Esophagus muscularis mucosa (tissue), 4 donors: ENCODE measurements around the gene ZBTB46. TPM values are rescaled to one million over a fixed set of nuclear protein-coding genes. Genes with fewer than 3 reads are reported as not detected.

Experiments used
- DNase-seq: peaks from one replicate; pipeline ENCODE4 v3.0.0-alpha.2; 2017; ENCODE audit errors: extremely low spot score
- H3K27ac ChIP-seq, 4 donors: fragments of 200-600 bp; sonication (generic); replicated peaks in 1 of 4; 1 replicate in 3 of 4; 2 replicates in 1 of 4; pipeline ENCODE4 v1.5.1; 2016 to 2019; ENCODE audit warnings: mild to moderate bottlenecking in 1 of 4
- H3K27me3 ChIP-seq, 4 donors: fragments of 200-600 bp; sonication (generic); one replicate each; pipeline versions ENCODE4 v1.5.1 to v1.6.0; 2016 to 2019
- H3K36me3 ChIP-seq, 4 donors: fragments of 200-600 bp; sonication (generic); one replicate each; pipeline ENCODE4 v1.5.1; 2016 to 2019
- H3K4me1 ChIP-seq, 4 donors: fragments of 200-600 bp; sonication (generic); one replicate each; pipeline ENCODE4 v1.5.1; 2016 to 2019
- H3K4me3 ChIP-seq, 4 donors: fragments of 200-600 bp; sonication (generic); 1 replicate in 2 of 4; 2 replicates in 2 of 4; pipeline ENCODE4 v1.5.1; 2016 to 2019; ENCODE audit warnings: mild to moderate bottlenecking in 4 of 4, moderate library complexity in 1 of 4
- H3K9me3 ChIP-seq, 4 donors: fragments of 200-600 bp; sonication (generic); 1 replicate in 3 of 4; 2 replicates in 1 of 4; pipeline ENCODE4 v1.5.1; 2016 to 2019
- EP300 ChIP-seq: sonication (generic); formaldehyde crosslinking; IDR thresholded peaks from one replicate; pipeline ENCODE4 v1.6.1; 2017; ENCODE audit warnings: antibody characterized with exemption
- POLR2A ChIP-seq: fragments of 450-650 bp; IDR thresholded peaks from one replicate; pipeline ENCODE4 v1.6.1; 2017; ENCODE audit warnings: antibody characterized with exemption, moderate library complexity, mild to moderate bottlenecking, low read depth
- POLR2AphosphoS5 ChIP-seq, 2 donors: sonication (generic); formaldehyde crosslinking; IDR thresholded peaks; one replicate each; pipeline ENCODE4 v1.6.1; 2017; ENCODE audit warnings: antibody characterized with exemption in 2 of 2
- WGBS: methylation state at CpG from one replicate; pipeline ENCODE4 v1.1.5; 2018; 5-methylcytosine and 5-hydroxymethylcytosine counted together
- intact Hi-C: fragments of 100-400 bp; cut with DNase I; formaldehyde crosslinking; loops from one replicate; pipeline ENCODE4 v1.15.1; 2023
- total RNA-seq, 4 donors: library from RNA; depleted of rRNA; stranded (reverse); fragments of >200 nt; gene quantifications; one replicate each; pipeline versions ENCODE4 v1.1.0 to v1.2.1, GENCODE V29; 2016
- TF ChIP-seq, protein P1 (sequence below), 3 experiments: fragments of 200-600 bp in 2 of 3; fragments of 450-650 bp in 1 of 3; sonication (generic) in 2 of 3; IDR thresholded peaks; one replicate each; pipeline ENCODE4 v1.5.1; 2017 to 2019; ENCODE audit warnings: antibody characterized with exemption in 3 of 3, mild to moderate bottlenecking in 2 of 3, moderate library complexity in 1 of 3

Gene ZBTB46
- total RNA-seq, 4 donors from 2014 or later, result 9.6 to 22.8 (median 13.8) TPM

DNA sequence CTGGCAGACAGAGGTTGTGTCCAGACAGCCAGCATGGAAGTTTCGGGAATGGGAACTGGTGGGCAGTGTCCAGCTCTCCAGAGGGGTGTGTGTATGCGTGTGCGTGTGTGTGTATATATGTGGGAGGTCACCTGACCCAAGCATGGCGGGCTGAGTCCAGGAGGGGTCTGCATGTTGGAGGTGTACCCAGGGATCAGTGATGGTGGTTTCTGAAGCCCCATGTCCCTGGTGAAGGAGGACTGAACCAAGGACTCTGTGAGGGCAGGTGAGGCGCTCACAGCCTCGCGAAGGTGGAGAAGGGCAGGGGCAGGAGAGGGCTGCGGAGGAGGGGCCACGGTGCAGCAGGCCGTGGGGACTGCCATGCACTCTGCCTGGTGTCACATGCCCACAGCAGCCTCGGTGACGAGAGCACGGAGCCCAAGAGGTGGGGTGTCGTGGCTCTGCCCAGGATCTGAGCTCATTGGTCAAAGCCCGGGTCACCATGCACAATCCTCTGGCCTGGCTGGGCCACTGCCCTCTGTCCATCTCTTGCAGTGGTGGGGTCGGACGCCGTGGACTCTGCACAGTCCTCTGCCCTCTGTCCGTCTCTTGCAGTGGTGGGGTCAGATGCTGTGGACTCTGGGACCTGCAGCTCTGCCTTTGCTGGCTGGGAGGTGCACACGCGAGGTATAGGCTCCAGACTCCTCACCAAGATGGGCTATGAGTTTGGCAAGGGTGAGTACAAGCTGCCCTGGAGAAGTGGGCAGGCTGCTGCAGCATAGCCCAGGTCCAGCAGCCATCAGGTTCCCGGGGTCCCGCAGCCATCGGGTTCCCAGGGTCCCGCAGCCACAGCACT is 96.7 kb downstream of the ZBTB46 start:
- TF ChIP-seq EP300, result no peak
- no peak for TF ChIP-seq POLR2AphosphoS5 (IDR thresholded peaks at IDR 0.05)
- TF ChIP-seq POLR2A, result no peak
- TF ChIP-seq, protein P1, sequence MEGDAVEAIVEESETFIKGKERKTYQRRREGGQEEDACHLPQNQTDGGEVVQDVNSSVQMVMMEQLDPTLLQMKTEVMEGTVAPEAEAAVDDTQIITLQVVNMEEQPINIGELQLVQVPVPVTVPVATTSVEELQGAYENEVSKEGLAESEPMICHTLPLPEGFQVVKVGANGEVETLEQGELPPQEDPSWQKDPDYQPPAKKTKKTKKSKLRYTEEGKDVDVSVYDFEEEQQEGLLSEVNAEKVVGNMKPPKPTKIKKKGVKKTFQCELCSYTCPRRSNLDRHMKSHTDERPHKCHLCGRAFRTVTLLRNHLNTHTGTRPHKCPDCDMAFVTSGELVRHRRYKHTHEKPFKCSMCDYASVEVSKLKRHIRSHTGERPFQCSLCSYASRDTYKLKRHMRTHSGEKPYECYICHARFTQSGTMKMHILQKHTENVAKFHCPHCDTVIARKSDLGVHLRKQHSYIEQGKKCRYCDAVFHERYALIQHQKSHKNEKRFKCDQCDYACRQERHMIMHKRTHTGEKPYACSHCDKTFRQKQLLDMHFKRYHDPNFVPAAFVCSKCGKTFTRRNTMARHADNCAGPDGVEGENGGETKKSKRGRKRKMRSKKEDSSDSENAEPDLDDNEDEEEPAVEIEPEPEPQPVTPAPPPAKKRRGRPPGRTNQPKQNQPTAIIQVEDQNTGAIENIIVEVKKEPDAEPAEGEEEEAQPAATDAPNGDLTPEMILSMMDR (IDR thresholded peaks at IDR 0.05), result no peak
- DNase-seq, result no peak
- no peak overlapping the region for H3K4me3 ChIP-seq
- intact Hi-C loops, result no loop called here
- 92% methylated on average over 8 of the region's 25 CpGs for WGBS
- H3K27ac ChIP-seq, result no peak overlapping the region
- H3K4me1 ChIP-seq, result peaks cover 22 to 34% (median 25%) of the 10 kb centered on the region in 4 donors
- H3K9me3 ChIP-seq, result no peaks in the 10 kb centered on the region
- no peaks in the 10 kb centered on the region for H3K27me3 ChIP-seq
- peaks cover 23 to 50% (median 47%) of the 10 kb centered on the region in 4 donors for H3K36me3 ChIP-seq

DNA sequence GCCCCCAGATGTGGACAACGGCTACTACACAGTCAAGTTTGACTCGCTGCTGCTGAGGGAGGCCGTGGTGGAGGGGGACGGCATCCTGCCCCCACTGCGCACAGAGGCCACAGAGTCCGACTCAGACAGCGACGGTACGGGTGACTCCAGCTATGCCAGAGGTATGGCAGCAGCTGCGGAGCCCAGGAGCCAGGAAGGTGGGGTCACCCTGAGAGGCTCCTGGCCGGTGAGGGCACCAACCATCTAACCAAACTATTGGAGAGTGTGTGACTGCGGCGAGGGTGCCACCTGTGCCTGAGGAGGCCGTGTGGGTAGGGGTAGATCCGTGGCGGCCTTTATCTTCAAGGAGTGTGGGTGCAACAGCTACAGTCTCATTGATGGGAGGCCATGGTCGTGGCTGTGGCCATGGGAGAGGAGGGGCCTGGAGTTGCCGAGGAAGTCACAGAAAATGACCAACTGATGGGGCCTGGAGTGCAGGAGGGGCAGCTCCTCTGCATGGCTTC is 97.4 kb downstream of the ZBTB46 start:
- Histone ChIP-seq H3K27me3 (no peaks in the 10 kb centered on the region), H3K4me3 (no peak overlapping the region), H3K27ac (no peak overlapping the region), H3K4me1 (peaks cover 15 to 27% (median 20%) of the 10 kb centered on the region in 4 donors), H3K9me3 (no peaks in the 10 kb centered on the region), H3K36me3 (peaks cover 23 to 50% (median 47%) of the 10 kb centered on the region in 4 donors)
- intact Hi-C loops, result no loop called here
- WGBS, result 83% methylated on average over 3 of the region's 18 CpGs
- TF ChIP-seq EP300, result no peak
- no peak for TF ChIP-seq POLR2AphosphoS5 (IDR thresholded peaks at IDR 0.05)
- TF ChIP-seq, protein P1 (IDR thresholded peaks at IDR 0.05), result no peak
- no peak for TF ChIP-seq POLR2A
- no peak for DNase-seq

DNA sequence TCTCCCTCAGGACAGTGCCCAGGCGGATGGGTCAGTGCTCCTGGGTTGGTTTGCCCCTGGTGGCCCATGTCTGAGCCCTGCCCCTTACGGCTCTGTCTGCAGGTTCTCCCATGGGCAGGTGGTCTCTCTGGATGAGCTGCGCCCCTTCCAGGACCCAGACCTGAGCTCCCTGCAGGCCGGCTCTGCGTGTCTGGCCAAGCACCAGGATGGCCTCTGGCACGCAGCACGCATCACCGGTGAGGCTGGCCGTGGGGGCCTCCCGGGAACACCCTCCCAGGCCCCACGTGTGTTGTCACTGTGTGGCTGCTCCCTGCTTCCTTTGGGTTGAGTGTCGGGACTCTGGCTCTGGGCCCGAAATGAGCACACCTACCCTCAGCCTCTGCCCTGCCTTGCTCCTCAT is 97.9 kb downstream of the ZBTB46 start:
- Histone ChIP-seq H3K27me3 (no peaks in the 10 kb centered on the region), H3K4me1 (peaks cover 10 to 22% (median 16%) of the 10 kb centered on the region in 4 donors), H3K9me3 (no peaks in the 10 kb centered on the region), H3K36me3 (peaks cover 23 to 50% (median 47%) of the 10 kb centered on the region in 4 donors), H3K4me3 (no peak overlapping the region), H3K27ac (no peak overlapping the region)
- intact Hi-C loops, result no loop called here
- DNase-seq, result no peak
- TF ChIP-seq, protein P1 (IDR thresholded peaks at IDR 0.05), result no peak
- TF ChIP-seq POLR2A (no peak), EP300 (no peak), POLR2AphosphoS5 (IDR thresholded peaks at IDR 0.05) (no peak)
- 92% methylated on average over 13 of the region's 13 CpGs for WGBS

DNA sequence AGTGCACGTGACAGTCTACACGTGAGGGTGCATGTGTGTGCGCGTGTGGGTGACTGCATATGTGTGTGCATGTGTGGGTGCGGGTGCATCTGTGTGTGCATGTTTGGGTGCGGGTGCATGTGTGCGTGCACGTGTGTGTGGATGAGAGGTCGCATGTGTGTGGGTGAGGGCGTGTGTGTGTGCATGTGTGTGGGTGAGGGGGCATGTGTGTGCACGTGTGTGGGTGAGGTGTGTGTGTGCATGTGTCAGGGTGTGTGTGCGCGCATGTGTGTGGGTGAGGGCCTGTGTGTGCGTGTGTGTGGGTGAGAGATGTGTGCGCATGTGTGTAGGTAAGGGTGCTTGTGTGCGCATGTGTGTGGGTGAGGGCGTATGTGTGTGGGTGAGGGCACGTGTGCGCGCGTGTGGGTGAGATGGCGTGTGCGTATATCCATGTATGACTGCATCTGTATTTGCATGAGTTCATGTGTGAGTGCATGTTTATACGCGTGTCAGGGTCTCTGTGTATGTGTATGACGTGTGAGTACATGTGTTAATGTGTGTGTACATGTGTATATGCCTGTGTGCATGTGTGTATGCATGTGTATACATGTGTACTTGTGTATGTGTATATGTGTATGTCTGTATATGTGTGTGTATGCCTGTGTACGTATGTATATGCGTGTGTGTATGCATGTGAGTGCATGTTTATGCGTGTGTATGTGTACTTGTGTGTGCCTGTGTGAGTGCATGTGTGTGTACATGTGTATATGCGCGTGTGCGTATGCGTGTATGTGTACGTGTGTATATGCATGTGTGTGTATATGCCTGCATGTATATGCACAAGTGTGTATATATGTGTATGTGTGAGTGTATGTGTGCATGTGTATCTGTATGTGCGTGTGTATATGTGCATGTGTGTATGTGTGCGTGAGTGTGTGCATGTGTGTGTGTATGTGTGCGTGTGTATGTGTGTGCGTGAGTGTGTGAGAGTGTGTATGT is 98.7 kb downstream of the ZBTB46 start:
- H3K36me3 ChIP-seq, result peaks cover 23 to 50% (median 47%) of the 10 kb centered on the region in 4 donors
- no peaks in the 10 kb centered on the region for H3K9me3 ChIP-seq
- intact Hi-C loops, result no loop called here
- DNase-seq, result no peak
- peaks cover 3 to 15% (median 9%) of the 10 kb centered on the region in 4 donors for H3K4me1 ChIP-seq
- H3K27ac ChIP-seq, result no peak overlapping the region
- WGBS, result 88% methylated on average over 37 of the region's 38 CpGs
- H3K27me3 ChIP-seq, result no peaks in the 10 kb centered on the region
- TF ChIP-seq EP300 (no peak), POLR2A (no peak), POLR2AphosphoS5 (IDR thresholded peaks at IDR 0.05) (no peak)
- TF ChIP-seq, protein P1 (IDR thresholded peaks at IDR 0.05), result no peak
- no peak overlapping the region for H3K4me3 ChIP-seq
